Embryonic facial prominence (tissue), 1 donor: ENCODE results near the gene PCDHA9.
"Not testable (repeated sequence)": the region's sequence is repeated elsewhere in the genome, so short reads cannot be mapped to it uniquely, and the experiment has no call there.

ENCODE experiments used
- DNase-seq: peaks from one replicate; pipeline ENCODE4 v3.0.0-alpha.2; 2016; ENCODE audit errors: extremely low spot score

PCDHA9 gene

DNA sequence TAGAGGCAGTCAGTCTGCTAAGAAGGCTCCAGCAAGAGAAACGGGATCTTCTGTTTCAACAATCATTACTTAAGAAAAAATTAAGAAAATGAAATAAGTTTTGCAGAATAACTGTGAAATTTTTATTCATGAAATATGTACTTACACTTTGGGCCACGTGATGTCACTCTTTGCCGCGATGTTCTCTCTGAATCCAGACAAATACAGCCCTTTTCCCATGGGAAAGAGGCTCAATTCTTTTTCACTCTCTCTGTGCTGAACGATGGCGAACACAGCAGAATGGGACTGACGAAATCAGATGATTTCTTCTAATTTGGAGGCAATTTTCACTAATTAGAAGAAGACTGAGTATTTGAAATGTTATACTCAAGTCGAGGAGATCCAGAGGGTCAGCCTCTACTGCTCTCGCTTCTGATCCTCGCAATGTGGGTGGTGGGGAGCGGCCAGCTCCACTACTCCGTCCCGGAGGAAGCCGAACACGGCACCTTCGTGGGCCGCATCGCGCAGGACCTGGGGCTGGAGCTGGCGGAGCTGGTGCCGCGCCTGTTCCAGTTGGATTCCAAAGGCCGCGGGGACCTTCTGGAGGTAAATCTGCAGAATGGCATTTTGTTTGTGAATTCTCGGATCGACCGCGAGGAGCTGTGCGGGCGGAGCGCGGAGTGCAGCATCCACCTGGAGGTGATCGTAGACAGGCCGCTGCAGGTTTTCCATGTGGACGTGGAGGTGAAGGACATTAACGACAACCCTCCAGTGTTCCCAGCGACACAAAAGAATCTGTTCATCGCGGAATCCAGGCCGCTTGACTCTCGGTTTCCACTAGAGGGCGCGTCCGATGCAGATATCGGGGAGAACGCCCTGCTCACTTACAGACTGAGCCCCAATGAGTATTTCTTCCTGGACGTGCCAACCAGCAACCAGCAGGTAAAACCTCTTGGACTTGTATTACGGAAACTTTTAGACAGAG is at the start of gene PCDHA9:
PCDHA9 (plus strand) TSS at position 244 of the 964 bp plus-strand sequence; CDS start at position 358, 114 bp downstream.
- DNase-seq: not testable (repeated sequence)

DNA sequence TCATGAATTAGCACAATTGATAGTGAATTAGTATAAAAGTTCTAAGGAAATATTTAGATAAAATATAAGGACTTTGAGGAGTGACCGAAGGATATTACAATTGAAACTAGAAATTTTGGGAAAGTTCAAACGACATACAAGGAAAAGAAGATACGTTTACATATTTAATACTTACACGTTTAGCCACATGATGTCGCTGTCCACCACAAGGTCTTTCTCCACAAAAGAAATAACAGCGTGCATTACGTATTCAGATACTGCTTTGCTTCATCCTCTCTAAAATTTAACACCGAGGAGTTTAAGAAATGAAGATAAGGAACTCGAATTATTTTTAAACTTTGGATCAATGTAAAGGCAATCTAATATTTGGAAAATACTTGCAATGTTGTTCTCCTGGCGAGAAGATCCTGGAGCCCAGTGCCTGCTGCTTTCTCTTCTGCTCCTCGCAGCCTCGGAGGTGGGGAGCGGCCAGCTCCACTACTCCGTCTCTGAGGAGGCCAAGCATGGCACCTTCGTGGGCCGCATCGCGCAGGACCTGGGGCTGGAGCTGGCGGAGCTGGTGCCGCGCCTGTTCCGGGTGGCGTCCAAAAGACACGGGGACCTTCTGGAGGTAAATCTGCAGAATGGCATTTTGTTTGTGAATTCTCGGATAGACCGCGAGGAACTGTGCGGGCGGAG is 47.2 kb upstream of the PCDHA9 start, which contains the start of gene PCDHA3:
PCDHA3 (plus strand) TSS at position 242 of the 678 bp plus-strand sequence.
- DNase-seq: no peak

- DNase-seq: no peak
Observed at GRCh38 chr5:140801494-140801841, 46.7 kb upstream of the PCDHA9 start.

GRCh38 chr5:140802381-140802780 is 45.8 kb upstream of the PCDHA9 start:
- not testable (repeated sequence) for DNase-seq

DNA sequence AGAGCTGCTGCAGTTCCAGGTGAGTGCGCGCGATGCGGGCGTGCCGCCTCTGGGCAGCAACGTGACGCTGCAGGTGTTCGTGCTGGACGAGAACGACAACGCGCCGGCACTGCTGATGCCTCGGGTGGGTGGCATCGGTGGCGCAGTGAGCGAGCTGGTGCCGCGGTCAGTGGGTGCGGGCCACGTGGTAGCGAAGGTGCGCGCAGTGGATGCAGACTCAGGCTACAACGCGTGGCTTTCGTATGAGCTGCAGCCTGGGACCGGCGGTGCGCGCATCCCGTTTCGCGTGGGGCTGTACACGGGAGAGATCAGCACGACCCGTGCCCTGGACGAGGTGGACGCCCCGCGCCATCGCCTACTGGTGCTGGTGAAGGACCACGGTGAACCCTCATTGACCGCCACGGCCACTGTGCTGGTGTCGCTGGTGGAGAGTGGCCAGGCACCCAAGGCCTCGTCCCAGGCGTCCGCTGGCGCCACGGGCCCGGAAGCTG is 45.4 kb upstream of the PCDHA9 start:
- no peak for DNase-seq

GRCh38 chr5:140806834-140807775 is 41.1 kb upstream of the PCDHA9 start, which contains the start of gene PCDHA4:
Gene PCDHA4, plus strand, starts transcription at chr5:140807068.
- no peak for DNase-seq

DNA sequence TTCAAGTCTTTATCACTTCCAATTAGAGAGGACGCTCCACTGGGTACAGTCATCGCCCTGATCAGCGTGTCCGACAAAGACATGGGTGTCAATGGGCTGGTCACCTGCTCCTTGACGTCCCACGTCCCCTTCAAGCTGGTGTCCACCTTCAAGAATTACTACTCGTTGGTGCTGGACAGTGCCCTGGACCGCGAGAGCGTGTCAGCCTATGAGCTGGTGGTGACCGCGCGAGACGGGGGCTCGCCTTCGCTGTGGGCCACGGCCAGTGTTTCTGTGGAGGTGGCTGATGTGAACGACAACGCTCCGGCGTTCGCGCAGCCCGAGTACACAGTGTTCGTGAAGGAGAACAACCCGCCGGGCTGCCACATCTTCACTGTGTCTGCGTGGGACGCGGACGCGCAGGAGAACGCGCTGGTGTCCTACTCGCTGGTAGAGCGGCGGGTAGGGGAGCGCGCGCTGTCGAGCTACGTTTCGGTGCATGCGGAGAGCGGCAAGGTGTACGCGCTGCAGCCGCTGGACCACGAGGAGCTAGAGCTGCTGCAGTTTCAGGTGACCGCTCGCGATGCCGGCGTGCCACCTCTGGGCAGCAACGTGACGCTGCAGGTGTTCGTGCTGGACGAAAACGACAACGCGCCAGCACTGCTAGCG is 39.8 kb upstream of the PCDHA9 start:
- not testable (repeated sequence) for DNase-seq

DNA sequence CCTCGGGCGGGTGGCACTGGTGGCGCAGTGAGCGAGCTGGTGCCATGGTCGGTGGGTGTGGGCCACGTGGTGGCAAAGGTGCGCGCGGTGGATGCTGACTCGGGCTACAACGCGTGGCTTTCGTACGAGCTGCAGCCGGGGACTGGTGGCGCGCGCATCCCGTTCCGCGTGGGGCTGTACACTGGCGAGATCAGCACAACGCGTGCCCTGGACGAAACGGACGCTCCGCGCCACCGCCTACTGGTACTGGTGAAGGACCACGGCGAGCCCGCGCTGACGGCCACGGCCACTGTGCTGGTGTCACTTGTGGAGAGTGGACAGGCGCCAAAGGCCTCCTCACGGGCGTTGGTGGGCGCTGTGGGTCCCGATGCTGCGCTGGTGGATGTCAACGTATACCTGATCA is 39.3 kb upstream of the PCDHA9 start:
- DNase-seq: no peak

DNA sequence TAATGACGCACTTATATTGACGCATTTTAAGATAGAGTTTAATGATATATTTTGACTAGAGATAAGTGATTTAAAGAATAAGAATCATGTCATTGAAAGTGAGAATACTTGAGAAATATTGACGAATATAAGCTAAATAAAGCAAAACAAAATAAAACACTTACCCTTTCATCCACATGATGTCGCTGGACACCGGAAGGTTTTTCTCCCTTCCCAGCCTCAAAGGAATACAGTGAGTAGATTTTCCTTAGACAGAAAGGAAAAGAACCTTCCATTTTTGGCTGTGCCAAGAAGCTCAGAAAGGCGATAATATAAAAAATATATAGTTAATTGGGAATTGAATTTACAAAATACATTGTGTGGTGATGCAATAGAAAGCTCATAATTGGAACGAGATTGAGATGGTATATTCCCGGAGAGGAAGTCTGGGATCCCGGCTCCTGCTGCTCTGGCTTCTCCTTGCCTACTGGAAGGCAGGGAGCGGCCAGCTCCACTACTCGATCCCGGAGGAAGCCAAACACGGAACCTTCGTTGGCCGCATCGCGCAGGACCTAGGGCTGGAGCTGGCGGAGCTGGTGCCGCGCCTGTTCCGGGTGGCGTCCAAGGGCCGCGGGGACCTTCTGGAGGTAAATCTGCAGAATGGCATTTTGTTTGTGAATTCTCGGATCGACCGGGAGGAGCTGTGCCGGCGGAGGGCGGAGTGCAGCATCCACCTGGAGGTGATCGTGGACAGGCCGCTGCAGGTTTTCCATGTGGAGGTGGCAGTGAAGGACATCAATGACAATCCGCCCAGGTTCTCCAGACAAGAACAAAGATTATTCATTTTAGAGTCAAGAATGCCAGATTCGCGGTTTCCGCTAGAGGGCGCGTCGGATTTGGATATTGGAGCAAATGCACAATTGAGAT is 26.6 kb upstream of the PCDHA9 start, which contains the start of gene PCDHA5:
PCDHA5 (plus strand) TSS at position 239 of the 906 bp plus-strand sequence.
- no peak for DNase-seq

DNA sequence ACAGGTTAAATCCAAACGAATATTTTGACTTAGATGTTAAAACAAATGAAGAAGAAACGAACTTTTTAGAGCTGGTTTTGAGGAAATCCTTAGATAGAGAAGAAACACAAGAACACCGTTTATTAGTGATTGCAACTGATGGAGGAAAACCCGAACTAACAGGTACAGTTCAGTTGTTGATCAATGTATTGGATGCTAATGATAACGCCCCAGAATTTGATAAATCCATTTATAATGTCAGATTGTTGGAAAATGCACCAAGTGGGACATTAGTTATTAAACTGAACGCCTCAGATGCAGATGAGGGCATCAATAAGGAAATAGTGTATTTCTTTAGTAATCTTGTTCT is 25.9 kb upstream of the PCDHA9 start:
- DNase-seq: no peak

- not testable (repeated sequence) for DNase-seq
Observed at GRCh38 chr5:140822969-140823368, 25.2 kb upstream of the PCDHA9 start.

GRCh38 chr5:140823475-140823874 is 24.7 kb upstream of the PCDHA9 start:
- no peak for DNase-seq

GRCh38 chr5:140827704-140828361 is 20.3 kb upstream of the PCDHA9 start, which contains the start of gene PCDHA6:
Gene PCDHA6, plus strand, starts transcription at chr5:140827960. Its CDS starts 132 bp downstream, at chr5:140828092.
- DNase-seq: no peak

GRCh38 chr5:140828362-140828737 is 19.8 kb upstream of the PCDHA9 start:
- no peak for DNase-seq

DNA sequence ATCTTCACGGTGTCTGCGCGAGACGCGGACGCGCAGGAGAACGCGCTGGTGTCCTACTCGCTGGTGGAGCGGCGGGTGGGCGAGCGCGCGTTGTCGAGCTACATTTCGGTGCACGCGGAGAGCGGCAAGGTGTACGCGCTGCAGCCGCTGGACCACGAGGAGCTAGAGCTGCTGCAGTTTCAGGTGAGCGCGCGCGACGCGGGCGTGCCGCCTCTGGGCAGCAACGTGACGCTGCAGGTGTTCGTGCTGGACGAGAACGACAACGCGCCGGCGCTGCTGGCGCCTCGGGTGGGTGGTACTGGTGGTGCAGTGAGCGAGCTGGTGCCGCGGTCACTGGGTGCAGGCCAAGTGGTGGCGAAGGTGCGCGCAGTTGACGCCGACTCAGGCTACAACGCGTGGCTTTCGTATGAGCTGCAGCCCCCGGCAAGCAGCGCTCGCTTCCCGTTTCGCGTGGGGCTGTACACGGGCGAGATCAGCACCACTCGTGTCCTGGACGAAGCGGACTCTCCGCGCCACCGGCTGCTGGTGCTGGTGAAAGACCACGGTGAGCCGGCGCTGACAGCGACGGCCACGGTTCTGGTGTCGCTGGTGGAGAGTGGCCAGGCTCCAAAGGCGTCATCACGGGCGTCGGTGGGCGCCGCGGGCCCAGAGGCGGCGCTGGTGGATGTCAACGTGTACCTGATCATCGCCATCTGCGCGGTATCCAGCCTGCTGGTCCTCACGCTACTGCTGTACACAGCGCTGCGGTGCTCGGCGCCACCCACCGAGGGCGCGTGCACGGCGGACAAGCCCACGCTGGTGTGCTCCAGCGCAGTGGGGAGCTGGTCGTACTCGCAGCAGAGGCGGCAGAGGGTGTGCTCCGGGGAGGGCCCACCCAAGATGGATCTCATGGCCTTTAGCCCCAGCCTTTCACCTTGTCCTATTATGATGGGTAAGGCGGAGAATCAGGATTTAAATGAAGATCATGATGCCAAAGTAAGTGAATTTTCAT is 18.4 kb upstream of the PCDHA9 start:
- not testable (repeated sequence) for DNase-seq

DNA sequence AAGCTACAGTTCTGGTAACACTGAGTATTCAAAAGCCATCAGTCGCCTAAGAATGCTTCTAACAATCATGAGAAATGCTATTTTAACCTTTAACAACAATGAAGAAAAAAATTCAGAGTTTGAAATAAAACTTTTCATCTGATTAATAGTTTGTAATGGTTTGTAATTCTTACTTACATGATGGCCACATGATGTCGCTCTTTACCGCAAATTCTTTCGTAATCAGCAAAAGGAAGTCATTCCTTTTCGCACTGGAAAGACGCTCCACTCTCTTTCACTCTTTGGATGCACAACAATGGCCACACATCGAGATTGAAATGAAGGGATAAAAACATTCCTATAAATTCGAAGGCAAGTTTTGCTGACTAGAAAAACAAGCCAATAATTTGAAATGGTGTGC is 14.2 kb upstream of the PCDHA9 start, which contains the start of gene PCDHA7:
PCDHA7 (plus strand) TSS at position 277 of the 400 bp plus-strand sequence; CDS start at position 392, 115 bp downstream.
- DNase-seq: no peak

DNA sequence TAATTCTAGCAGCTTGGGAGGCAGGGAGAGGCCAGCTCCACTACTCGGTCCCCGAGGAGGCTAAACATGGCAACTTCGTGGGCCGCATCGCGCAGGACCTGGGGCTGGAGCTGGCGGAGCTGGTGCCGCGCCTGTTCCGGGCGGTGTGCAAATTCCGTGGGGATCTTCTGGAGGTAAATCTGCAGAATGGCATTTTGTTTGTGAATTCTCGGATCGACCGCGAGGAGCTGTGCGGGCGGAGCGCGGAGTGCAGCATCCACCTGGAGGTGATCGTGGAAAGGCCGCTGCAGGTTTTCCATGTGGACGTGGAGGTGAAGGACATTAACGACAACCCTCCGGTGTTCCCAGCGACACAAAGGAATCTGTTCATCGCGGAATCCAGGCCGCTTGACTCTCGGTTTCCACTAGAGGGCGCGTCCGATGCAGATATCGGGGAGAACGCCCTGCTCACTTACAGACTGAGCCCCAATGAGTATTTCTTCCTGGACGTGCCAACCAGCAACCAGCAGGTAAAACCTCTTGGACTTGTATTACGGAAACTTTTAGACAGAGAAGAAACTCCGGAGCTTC is 13.7 kb upstream of the PCDHA9 start:
- not testable (repeated sequence) for DNase-seq
